HG03139 (cell line): ENCODE measurements around the gene SDC4.

ENCODE experiments used
- ATAC-seq: cut with Tn5 transposase; IDR thresholded peaks from one replicate; pipeline ENCODE4 v1.9.1; 2021; ENCODE audit not compliant: unreplicated experiment

Gene SDC4

DNA sequence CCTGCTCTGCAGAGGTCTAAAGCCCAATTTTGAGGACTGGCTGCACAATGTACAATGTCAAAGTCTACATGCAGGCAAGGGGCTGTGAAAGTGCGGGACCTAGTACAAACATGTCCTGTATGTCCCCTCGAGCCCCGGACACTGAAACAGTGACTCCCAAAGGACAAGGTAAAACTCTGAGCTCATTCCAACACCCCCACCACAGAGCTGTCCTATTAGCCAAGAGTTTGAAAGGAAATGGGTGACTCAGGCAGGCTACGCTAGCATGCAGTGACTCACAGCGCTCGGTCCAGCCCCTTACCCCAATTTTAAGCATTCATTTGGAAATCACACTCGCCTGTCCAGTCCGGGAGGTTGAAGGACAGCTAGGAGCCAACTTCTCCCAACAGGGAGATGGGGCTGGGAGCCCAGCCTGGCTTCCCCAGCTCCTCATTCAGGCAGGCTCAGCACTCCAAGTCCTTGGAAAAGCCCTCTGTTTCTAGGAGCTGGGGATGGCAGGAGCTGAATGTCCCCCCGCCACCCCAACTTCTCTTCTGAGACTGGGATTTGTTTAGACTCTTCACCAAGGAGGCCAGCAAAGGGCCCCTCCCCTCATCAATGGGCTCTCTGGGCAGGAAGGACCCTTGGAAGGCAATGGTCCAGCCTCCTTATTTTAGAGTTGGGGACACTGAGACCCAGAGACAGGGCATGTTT, 3.9 kb downstream of the SDC4 start:
- ATAC-seq: no peak

DNA sequence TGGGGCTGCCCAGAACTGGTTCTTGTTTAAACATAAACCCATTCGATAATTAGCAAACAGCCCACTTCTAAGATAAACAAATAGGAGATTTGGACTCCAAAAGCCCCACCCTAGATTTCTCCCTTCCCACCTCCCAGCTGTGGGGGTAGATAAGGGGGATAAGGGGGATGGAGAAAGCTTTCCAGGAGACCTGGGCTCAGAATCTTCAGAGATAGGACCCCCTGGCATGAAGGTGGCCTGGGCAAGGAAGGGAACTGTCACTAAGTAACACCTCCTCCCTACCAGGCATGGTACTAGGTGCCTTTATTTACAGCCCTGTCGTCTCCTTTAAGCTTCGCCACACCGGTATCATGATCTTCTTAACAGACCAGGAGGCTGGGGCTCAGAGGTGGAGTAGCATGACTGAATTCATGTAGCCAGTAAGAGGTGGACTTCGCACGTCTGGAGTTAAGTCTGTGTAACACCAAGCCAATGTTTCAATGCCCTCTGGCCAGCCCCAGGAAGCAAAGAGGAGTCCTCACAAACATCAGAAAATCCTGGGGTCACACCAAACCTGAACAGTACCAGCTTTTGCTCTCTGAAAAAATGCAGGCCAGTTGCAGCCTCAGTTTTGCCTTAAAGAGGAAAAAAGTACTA, 4.6 kb downstream of the SDC4 start:
- ATAC-seq: no peak

DNA sequence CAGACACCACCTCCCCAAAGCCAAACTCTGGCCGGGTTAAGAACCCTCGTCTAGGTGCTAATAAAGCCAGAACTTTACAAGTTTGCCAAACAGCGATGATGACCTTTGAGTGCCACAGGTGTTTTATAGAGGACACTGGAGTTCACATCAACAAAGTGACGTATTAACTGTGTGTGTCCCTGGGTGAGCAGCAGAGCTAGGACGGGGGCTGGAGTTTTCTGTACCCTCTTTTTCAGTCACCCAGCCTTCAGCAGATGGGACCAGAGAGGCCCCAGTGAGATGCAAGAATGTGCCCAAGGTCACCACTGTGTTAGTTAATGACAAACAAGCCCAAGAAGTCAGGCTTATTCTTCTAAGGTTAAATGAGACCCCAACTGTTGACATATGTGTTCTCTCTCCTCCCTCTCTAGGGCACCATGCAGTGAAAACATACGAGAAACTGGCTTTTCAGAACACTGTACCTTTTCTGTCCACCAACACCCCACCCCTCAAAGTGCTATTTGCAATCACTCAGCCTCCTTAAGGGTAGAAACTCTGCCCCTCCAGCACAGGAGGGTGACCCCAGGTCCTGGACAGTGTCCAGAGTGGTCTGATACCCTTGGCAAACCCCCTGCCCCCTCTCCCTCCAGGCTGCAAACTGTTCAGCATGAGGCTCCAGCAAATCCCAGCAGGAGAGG, 5.2 kb downstream of the SDC4 start:
- ATAC-seq: no peak

DNA sequence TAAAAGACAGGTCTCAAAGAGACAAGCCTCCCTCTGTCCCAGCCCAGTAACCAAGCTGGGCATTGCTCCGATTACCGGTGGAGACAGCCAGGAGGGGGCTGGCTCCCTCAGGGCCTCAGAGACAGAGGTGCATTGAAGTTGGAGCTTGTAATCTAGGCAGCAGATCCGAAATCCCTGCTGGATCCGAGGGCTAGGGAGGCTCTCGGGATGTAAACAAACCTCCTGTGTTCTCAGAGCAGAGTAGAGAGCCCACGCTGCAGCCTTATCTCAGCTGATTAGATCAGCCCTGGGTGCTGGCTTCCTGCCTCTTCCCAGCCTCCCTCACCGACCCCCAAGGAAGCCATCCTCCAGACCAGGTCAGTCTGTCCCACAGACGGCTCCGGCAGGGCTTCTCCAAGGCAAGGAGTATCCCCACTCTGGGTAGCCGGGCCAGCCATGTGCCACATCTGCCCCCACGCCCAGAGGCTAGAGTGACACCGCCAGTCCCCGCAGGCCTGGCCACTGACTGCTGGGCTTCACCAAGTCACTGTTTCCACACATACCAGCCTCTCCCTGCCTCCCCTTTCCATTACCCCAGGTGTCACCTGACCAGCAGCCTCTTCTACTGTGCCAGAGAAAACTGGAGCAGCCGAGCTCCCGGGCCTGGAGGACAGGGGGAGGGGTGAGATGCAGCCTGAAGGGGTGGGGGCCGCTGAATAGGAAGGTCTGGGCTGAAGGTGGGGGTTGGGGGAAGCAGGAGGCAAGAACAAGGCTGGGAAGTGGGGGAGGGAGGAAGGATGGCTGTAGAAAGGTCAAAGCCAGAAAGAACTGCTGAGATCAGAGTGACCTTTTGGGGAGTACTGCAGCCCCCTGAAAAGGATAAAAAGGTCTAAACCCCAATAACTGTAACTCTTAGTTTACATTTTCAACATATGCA, 6.0 kb downstream of the SDC4 start:
- no peak for ATAC-seq

DNA sequence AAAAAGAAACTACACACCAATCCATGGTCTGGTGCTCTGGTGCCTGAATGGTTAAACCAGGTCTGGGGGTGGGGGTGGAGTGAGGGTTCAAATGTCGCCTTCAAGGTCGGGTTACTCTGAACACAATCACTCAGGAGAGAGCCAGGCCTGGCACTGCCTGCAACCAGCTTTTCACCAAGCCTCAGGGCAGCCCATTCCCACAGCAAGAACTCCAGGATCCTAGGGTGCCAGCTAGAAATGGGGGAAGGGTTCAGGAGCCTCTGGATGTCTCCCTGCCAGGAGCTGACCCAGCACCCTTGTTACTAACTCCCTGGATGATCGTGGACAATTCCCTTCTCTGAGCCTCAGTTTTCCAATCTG, 6.7 kb downstream of the SDC4 start:
- no peak for ATAC-seq

DNA sequence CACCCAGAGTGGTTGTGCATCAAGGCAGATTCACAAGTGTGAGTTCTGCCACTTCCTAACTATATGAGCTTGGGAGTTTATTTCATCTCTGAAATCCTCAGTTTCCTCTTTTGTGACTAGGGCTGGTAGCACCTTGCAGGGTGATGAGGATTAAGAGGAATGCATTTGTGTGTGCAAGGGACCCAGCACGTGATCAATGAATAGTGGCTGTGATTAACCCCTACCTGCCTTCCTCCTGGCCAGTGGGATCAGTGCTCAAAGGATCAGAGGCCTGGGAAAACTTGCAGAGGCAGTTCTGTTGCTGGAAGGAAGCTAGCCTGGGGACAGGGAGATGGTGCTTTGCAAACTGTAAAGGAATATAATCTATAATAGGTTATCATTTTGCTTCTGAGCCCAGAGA, 7.3 kb downstream of the SDC4 start:
- no peak for ATAC-seq

DNA sequence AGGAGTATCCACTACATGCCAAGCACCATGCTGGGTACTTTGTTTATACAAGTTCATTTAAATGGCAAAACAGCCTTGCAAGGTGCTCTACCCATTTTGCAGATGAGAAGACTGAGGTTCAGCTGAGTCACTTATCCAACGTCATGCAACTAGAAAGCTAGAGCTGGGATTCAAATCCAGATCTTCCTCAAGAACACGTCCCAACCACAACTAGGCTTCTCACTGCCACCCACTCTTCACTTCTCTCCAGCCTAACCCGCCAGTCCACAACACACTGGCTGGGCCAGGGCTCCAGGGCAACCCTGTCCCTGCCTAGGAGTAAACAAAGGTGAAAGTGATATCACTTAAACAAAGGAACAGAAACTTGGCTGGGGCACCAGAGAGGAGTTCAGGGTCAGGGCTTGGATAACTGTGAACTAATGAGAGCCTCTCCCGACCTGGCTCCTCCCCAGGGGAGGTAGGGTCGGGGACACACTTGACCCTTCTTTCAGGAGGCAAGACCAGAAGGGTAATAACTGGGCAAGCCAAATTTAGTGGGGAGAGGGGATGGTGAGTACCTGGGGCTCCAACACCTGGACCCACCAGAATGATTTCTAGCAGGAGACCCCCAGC, 7.9 kb downstream of the SDC4 start:
- ATAC-seq: no peak

DNA sequence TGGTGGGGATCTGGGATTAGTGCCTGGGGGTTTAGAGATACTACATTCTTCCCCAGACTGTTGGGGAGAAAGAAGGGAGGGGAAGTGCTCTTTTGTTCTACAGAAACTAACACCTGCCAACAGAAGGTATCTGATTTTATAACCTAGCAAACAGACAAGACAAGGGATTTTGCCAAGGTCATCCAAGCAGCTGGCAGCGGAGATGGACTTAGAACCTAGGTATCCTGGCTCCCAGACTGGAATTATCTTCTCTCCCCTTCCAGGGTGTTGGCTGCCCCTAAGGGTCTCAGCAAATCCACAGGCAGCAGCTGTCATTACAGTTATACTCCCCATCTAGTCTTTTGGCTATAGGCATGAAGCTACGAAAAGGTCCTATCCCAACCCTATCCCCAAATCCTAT, 8.4 kb downstream of the SDC4 start:
- ATAC-seq: no peak

DNA sequence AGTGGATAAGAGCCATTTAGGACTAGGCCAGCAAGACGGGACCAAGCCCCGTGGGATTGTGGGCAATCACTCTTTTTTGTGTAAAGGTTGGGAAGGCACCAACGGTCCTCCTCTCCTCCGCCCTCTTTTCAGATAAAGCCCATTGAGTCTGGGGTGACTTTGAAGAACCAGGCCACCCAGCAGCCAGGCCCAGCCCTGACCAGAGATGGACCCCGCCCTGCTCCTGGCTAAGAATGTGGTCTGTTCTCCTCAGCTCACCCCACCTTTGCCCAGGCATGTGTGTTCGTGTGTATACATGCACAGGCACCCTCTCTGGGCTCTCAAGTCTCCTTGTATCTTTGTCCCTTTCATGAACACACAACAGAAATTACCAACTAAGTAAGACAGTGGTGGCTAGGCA, 9.1 kb downstream of the SDC4 start:
- no peak for ATAC-seq

DNA sequence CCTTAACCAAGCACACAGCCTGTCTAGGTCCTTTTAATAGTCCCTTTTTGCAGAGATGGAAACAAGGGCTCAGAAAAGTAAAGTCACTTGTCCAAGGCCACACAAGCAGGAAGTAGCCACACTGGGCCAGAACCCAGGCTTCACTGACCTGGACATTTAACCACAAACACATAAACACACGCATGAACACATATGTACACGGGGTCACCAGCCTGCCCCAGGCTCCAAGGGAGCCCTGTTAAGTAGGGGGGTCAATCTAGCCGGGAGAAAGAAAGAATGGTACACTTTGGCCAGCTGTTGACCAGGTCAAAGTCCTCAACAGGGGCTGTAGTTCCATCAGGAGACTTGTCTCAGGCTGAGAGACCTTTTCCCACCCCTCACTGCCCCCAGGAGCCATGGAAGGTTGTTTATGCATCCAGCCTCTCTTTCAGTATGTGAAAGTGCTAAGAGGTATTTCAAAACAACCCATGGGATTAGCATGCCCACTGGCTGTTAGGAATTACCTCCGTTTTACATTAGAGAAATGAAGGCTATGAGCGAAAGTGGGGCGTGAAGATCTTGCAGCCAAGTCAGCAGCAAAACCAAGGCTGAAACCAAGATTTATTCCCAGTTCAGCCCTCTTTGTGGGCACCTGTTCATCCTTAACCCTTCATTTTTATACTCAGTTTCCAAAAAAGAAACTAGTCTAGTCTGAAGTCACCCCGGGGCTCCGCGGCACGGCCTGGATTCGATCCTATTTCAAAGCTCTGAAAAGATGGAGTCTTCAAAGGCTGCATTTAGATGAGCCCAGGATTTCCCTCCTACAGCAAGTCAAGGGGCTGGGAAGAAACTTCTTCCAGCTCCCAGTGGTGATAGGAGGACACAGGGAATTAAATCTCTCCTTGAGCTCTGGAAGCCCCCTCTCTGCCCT, 9.8 kb downstream of the SDC4 start:
- no peak for ATAC-seq

DNA sequence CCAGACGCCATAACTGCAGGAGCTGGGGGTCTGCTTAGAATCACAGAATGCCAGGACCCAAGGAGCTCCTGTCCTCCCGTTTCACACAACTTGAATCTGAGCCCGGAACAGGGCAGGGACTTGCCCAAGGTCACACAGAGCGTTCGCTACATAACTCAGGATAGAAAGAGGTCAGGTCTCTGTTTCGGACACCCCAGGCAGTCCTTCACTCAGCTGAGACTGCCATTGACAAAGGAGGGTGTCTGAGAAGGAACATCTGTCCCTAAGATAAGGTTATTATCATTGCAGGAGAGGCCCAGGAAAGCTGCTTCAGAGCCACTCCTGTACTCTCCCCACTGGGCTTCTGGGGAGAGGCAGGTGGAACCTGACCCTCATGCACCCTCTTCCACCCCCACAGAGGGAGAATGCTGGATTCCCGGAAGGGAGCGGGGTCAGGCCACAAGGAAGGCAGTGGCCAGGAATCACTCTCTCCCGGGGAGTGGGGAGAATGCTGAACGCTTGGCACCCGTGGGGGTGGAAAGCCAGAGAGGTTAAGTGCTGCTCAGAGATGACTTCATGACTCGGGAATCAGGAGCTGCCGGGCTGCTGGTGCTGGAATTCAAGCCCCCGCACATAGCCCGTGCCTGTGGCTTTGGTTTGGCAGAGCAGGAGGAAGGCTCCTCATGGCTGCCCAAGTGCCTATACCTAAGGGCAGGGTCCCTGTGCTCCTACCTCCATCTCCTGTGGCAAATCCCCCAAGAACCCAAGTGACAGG, 10.7 kb downstream of the SDC4 start:
- ATAC-seq: no peak

DNA sequence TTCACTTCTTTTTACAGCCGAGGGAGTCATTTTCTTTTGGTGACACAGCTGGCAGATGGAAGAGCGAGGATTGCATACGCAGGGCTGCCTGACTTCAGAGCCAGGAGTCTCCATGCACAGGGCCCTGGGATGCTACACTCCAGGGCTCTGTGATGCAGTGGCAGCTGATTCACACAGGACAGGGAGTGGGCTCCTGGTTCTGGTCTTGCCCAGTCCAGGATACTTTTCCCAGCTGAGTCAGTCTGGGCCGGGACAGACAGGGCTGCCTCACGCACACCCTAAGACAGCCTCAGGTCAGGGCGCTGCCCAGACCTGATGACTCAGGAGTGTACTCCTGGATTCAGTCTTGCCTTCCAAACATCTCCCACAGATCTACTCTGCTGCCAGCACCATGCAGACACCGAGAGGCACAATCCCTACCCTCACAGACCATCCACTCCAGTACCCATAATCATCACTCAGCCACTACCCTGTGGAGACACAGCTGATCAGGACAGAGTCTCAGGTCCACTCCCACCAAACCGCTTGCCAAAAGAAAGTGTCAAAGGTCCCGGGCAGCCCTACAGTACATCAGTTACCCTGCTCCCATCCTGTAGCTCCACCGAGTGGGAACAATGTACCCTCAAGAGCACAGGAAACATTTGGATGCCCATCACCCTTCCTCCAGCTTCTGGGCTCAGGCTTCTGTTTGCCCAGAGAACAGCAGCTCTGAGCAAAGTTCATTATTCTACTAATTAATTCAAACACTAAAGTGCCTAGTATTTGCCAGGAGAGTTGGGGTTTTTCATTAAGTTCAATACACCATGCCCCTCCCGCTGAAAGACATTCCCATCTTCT, 11.5 kb downstream of the SDC4 start:
- no peak for ATAC-seq

DNA sequence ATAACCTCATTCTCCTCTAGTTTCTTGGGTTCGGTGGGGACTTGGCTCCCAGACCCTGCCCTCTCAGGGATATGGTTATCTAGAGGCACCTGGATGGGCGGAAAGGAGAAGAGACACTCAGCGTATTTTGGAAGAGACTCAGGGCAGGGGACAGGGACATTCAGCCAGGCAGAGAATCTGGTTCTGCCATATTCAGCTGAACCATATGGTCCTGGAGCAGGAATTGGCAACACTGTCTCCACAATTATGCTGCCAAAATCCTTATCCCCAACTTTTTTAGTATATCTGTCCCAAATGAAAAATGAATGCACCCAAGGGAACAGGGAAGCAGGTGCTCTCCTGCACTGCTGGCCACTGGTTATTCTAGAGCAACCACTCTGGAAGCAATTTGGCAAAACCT, 17.7 kb downstream of the SDC4 start:
- ATAC-seq: no peak

DNA sequence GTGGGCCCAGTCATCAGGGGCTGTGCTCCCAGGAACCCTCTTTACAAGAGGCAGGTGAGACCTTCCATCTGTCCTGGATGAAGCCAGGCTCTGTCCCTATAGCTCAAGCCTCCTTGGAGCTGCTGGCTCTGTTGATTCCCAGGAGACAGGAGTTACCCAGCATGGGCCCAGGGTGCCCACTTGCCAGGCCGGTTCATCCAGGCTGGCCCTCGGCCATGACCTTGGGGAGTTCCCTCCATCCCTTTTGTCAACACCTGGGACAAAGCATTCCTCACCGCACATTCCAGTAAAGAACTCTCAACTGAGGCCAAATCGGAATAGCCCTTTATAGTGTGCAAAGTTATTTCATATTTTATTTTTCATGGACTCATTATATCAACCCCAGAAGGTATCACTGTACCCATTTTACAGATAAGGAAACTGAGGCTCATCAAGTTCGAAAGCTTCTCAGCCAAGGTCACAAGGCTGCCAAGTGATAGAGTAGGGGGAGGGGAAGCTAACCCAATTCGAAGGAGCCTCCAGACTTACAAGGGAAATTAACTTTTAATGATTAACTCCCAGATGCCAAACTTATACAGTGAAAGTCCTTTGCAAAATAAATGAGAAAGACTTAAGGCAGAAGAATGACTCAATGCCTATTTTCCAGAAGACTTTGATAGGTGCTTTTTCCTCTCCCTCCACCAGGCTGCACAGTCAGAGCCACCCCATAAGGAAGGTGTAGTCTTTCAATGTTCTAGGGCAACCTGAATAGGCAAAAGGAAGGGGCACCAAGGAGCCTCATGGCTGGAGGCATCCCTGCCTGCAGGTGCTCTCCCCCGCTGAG, 18.5 kb downstream of the SDC4 start:
- no peak for ATAC-seq

DNA sequence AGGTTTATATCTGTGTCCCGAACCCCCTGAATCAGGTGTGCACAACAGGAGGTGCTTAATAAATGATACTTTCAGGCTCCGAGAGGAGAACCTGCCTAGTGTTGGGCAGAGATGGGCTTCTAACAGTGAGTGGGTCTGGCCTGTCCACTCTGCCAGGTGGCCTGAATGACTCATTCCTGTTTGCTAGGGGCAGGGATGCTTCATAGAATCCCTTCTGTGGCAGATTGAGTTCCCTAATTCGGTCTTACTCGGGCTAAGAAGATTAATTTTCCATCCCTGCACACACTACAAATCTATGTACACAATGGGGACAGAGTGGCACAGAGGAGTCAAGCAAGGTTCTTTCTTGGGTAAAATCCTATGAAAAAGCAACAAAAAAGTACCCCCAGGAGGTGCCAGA, 19.8 kb downstream of the SDC4 start:
- ATAC-seq: no peak

DNA sequence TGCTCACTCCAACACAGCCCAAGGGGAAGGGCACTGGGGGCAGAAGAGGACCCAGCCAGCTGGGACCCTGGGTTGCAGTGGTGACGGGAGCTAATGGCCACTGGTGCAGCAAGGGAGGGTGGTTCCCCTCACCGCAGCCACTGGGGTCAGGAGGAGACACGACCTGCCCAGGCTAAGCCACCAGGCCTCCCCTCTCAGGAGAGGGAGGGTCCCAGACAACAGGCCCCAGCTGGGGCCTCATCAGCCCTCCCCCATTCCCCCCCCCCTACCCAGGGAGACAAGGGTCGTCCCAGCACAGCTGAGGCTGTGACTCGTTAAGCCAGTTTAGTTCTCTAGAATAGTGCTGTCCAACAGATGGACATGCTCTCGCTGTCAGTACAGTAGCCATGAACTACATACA, 22.9 kb downstream of the SDC4 start:
- no peak for ATAC-seq

DNA sequence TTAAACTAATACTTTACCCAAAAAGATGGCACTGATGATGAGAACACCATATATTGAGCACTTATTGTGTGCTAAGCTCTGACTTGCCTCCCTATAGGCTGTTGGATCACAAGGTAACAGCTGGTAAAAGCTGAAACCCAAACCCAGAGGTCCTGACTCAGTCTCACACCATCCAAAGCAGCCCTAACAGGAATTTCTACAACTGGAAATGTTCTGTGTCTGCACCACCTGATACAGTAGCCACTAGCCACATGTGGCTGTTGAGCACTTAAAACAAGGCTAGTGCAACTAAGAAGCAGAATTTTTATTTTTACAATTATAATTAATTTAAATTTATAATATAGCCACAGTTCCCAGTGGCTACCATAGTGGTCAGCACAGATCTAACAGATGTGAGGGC, 24.5 kb downstream of the SDC4 start:
- ATAC-seq: no peak

DNA sequence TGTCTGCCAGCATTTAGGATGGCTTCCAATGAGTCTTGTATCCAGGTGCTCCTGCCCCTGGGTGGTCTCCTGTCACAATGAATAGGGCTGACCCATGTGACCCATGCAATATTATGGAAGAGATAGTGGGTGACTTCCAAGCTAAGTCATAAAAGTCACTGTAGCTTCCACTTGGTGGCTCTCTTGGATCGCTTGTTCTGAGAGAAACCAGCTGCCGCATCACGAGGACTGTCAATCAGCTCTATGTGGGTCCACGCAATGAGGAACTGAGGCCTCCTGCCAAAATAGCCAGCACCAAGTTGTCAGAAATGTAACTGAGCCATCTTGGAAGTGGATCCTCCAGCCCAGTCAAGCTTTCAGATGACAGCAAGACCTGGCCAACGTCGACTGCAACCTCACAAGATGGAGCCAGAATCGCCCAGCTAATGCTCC, 25.3 kb downstream of the SDC4 start:
- ATAC-seq: peak; percentile 56
